GM12878 (cell line): Measurements from ENCODE around the gene APELA. TPM values are rescaled to one million over a fixed set of nuclear protein-coding genes. Genes with fewer than 3 reads are reported as not detected.

ENCODE experiments used
- ATAC-seq: fragments of 200-7000 bp; cut with Tn5 transposase; 3 replicates; pipeline ENCODE4 v1.9.1; 2020; ENCODE audit warnings: mild to moderate bottlenecking, moderate library complexity
- BruUV-seq: library from RNA; stranded (reverse); fragments of 400-500 nt; replicated peaks from 2 replicates; lab custom pipeline; 2021; lab: Mats Ljungman, UMichigan
- CTCF ChIA-PET: fragments of 300-600 bp; sonication (Branson Sonifier 250); formaldehyde crosslinking; extraction: SDS; loops from one replicate; lab custom pipeline; 2021; ENCODE audit warnings: inconsistent platforms; lab: Yijun Ruan, JAX
- POLR2A ChIA-PET: fragments of 350-600 bp; formaldehyde crosslinking; extraction: SDS; loops from one replicate; lab custom pipeline; 2021; ENCODE audit warnings: inconsistent platforms; lab: Charles Lee
- RAD21 ChIA-PET: fragments of 300-600 bp; sonication (Branson Sonifier 250); formaldehyde crosslinking; loops from one replicate; lab custom pipeline; 2023; ENCODE audit warnings: antibody characterized with exemption; ENCODE audit not compliant: unreplicated experiment; lab: Charles Lee
- SMC1A ChIA-PET: fragments of 300-600 bp; sonication (Branson Sonifier 250); formaldehyde crosslinking; loops from one replicate; lab custom pipeline; 2023; ENCODE audit not compliant: unreplicated experiment, uncharacterized antibody; lab: Charles Lee
- DNase-seq: peaks from one replicate; pipeline ENCODE4 v3.0.0-alpha.2; 2011; ENCODE audit warnings: low read depth, low spot score
- FAIRE-seq: peaks from 3 replicates; lab custom pipeline; 2011; peaks lifted over from hg19 to GRCh38; lab: Jason Lieb, UNC
- H2AFZ ChIP-seq: 2 replicates; pipeline ENCODE4 v1.6.0; 2011; ENCODE audit warnings: low read depth, low read length, control low read depth; ENCODE audit not compliant: control insufficient read depth
- H3K27ac ChIP-seq: 2 replicates; pipeline ENCODE4 v1.5.1; 2011; ENCODE audit warnings: control low read depth; ENCODE audit not compliant: control insufficient read depth, insufficient read depth
- H3K27me3 ChIP-seq, 2 experiments: replicated peaks in 1 of 2; 2 replicates each; pipeline versions ENCODE4 v1.6.0 to v1.6.1; 2011; ENCODE audit warnings: low read length in 1 of 2; ENCODE audit not compliant: control insufficient read depth in 2 of 2, insufficient read depth in 2 of 2
- H3K36me3 ChIP-seq, 2 experiments: 2 replicates each; pipeline ENCODE4 v1.5.1; 2011; ENCODE audit warnings: low read length in 1 of 2; ENCODE audit not compliant: control insufficient read depth in 2 of 2, insufficient read depth in 2 of 2
- H3K4me1 ChIP-seq: 2 replicates; pipeline ENCODE4 v1.6.1; 2011; ENCODE audit warnings: mild to moderate bottlenecking, low read length, moderate library complexity, mixed read lengths; ENCODE audit not compliant: control insufficient read depth, insufficient read depth
- H3K4me2 ChIP-seq: 2 replicates; pipeline ENCODE4 v1.6.0; 2011; ENCODE audit warnings: control low read depth; ENCODE audit not compliant: control insufficient read depth, insufficient read depth
- H3K4me3 ChIP-seq: fragments of 200-600 bp; sonication (generic); 2 replicates; pipeline ENCODE4 v1.5.1; 2016
- H3K79me2 ChIP-seq: 2 replicates; pipeline ENCODE4 v1.6.0; 2011; ENCODE audit warnings: low read length; ENCODE audit not compliant: control insufficient read depth, insufficient read depth
- H3K9ac ChIP-seq: 2 replicates; pipeline ENCODE4 v1.8.0; 2011; ENCODE audit warnings: low read length, control low read depth, mixed read lengths; ENCODE audit not compliant: control insufficient read depth, insufficient read depth
- H3K9me3 ChIP-seq: replicated peaks from 3 replicates; pipeline ENCODE4 v1.5.1; 2011; ENCODE audit warnings: mild to moderate bottlenecking, low read length; ENCODE audit not compliant: control insufficient read depth, insufficient read depth
- H4K20me1 ChIP-seq: 2 replicates; pipeline ENCODE4 v1.6.0; 2011; ENCODE audit not compliant: control insufficient read depth, insufficient read depth
- ASH2L ChIP-seq: fragments of 300-600, 200-600 bp; sonication (generic); IDR thresholded peaks from 2 replicates; pipeline ENCODE4 v1.6.1; 2017; ENCODE audit warnings: low read depth, mild to moderate bottlenecking, borderline replicate concordance
- CHD2 ChIP-seq: IDR thresholded peaks from 2 replicates; pipeline ENCODE4 v1.6.1; 2011; ENCODE audit warnings: low read depth, low read length, improper control_type of control experiment, borderline replicate concordance
- DPF2 ChIP-seq: fragments of 450-650 bp; IDR thresholded peaks from 2 replicates; pipeline ENCODE4 v1.6.1; 2017; ENCODE audit warnings: mild to moderate bottlenecking
- EP300 ChIP-seq, 2 experiments: fragments of 150-350 bp in 1 of 2; IDR thresholded peaks; 2 replicates each; pipeline ENCODE4 v1.6.1; 2011 to 2012; ENCODE audit warnings: low read depth in 2 of 2, low read length in 2 of 2, borderline replicate concordance in 1 of 2, improper control_type of control experiment in 1 of 2, inconsistent platforms in 1 of 2; ENCODE audit not compliant: control insufficient read depth in 1 of 2
- ESRRA ChIP-seq: IDR thresholded peaks from 2 replicates; pipeline ENCODE4 v1.6.1; 2012; ENCODE audit warnings: mild to moderate bottlenecking, low read length, improper control_type of control experiment
- IRF4 ChIP-seq: IDR thresholded peaks from 2 replicates; pipeline ENCODE4 v1.6.1; 2011; ENCODE audit warnings: low read depth, low read length
- JUNB ChIP-seq: IDR thresholded peaks from 2 replicates; pipeline ENCODE4 v1.6.1; 2016; ENCODE audit warnings: antibody characterized with exemption, mild to moderate bottlenecking
- MEF2A ChIP-seq: IDR thresholded peaks from 2 replicates; pipeline ENCODE4 v1.6.1; 2011; ENCODE audit warnings: low read depth, mild to moderate bottlenecking, low read length, moderate library complexity; ENCODE audit not compliant: insufficient read depth
- MTA2 ChIP-seq: fragments of 450-650 bp; IDR thresholded peaks from 2 replicates; pipeline ENCODE4 v1.6.1; 2016; ENCODE audit warnings: low read depth, mild to moderate bottlenecking, moderate library complexity
- NFIC ChIP-seq: IDR thresholded peaks from 2 replicates; pipeline ENCODE4 v1.6.1; 2012; ENCODE audit warnings: low read depth, mild to moderate bottlenecking, inconsistent platforms, low read length, moderate library complexity
- ZNF24 ChIP-seq: fragments of 450-650 bp; IDR thresholded peaks from 2 replicates; pipeline ENCODE4 v1.6.1; 2017; ENCODE audit warnings: antibody characterized with exemption, mild to moderate bottlenecking
- WGBS: methylation state at CpG from one replicate; pipeline ENCODE4 v1.1.6; 2016; ENCODE audit warnings: low lambda C conversion rate; ENCODE audit not compliant: insufficient replicate concordance, insufficient coverage; ENCODE audit errors: missing lambda C conversion rate; 5-methylcytosine and 5-hydroxymethylcytosine counted together
- in situ Hi-C: fragments of 300-500 bp; cut with MboI; formaldehyde crosslinking; loops from 9 replicates; pipeline ENCODE4 v1.14.3; 2018; ENCODE audit warnings: mixed read lengths
- intact Hi-C: fragments of 100-400 bp; cut with micrococcal nuclease; formaldehyde crosslinking; loops from one replicate; pipeline ENCODE4 v1.14.2; 2022; ENCODE audit not compliant: unreplicated experiment
- polyA plus RNA-seq, 11 experiments: library from polyadenylated mRNA; depleted of rRNA in 4 of 11; unstranded in 6 of 11; stranded (reverse) in 5 of 11; fragments of >200 nt; fragmentation: Nextera tagmentation in 4 of 11; fragmentation: Illumina TruSeq in 1 of 11; extraction: Ambion mirVana in 4 of 11; extraction: Trizol in 1 of 11; gene quantifications; 1 replicate in 1 of 11; 2 replicates in 10 of 11; pipeline versions ENCODE4 v1.2.1 to v1.2.3, GENCODE V29; 2011 to 2016; ENCODE audit warnings: inconsistent platforms in 2 of 11, missing spikeins in 2 of 11, low read depth in 1 of 11
- total RNA-seq, 4 experiments: library from RNA; depleted of rRNA in 3 of 4; stranded (reverse); fragments of >200 nt in 3 of 4; fragmentation: Illumina TruSeq in 1 of 4; extraction: Trizol in 1 of 4; gene quantifications; 2 replicates each; pipeline versions ENCODE4 v1.2.1 to v1.2.3, GENCODE V29; 2013 to 2021
- TF ChIP-seq, protein P1 (sequence below): fragments of 450-650 bp; IDR thresholded peaks from 2 replicates; pipeline ENCODE4 v1.6.1; 2017; ENCODE audit warnings: low read depth, mild to moderate bottlenecking, moderate library complexity
- TF ChIP-seq, protein P2 (sequence below): fragments of 150-350 bp; IDR thresholded peaks from 2 replicates; pipeline ENCODE4 v1.6.1; 2014; ENCODE audit warnings: mild to moderate bottlenecking, low read depth, low read length
- TF ChIP-seq, protein P3 (sequence below): fragments of 450-650 bp; conservative IDR thresholded peaks from 2 replicates; pipeline ENCODE4 v1.6.1; 2017; ENCODE audit warnings: mild to moderate bottlenecking, moderate library complexity
- TF ChIP-seq, protein P4 (sequence below): IDR thresholded peaks from 2 replicates; pipeline ENCODE4 v1.6.1; 2012; ENCODE audit warnings: low read depth, low read length, improper control_type of control experiment
- TF ChIP-seq, protein P5 (sequence below): fragments of 450-650 bp; IDR thresholded peaks from 2 replicates; pipeline ENCODE4 v1.6.1; 2014; ENCODE audit warnings: mild to moderate bottlenecking

The APELA gene
- total and polyA plus RNA-seq, 10 of the 15 experiments (the other 5 are each of a cell fraction or from before 2014, with no cell fraction given) = 0.79 to 6.9 (median 1.2) TPM

DNA sequence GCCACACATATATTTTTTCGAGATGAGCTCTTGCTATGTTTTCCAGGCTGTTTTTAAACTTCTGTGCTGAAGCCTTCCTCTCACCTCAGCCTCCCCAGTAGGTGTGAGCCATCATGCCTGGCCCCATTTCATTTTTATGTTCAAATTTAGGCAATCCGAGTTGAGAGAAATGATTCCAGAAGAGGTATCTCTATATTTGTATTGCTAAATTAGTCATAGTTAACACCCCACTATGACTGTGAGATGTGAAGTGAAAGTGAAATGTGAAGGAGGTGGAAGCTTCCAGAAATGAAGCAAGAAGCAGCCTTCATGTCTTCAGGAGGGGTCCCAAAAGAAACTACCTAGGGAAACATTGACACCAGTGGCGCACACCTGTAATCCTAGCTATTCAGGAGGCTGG, 17.7 kb downstream of the APELA start:
- DNase-seq = peak; percentile 48
- FAIRE-seq = no peak
- Histone ChIP-seq H3K4me2 (peak overlapping the region; percentile 6; the same call in 1 of the 2 replicates), H3K4me1 (peaks cover 24% of the 10 kb centered on the region), H3K79me2 (no peaks in the 10 kb centered on the region), H4K20me1 (no peaks in the 10 kb centered on the region), H3K27me3 (no peaks in the 10 kb centered on the region), H2AFZ (no peak overlapping the region; the same call in 1 of the 2 replicates), H3K9me3 (no peaks in the 10 kb centered on the region; the same call in 2 of the 3 replicates), H3K4me3 (no peak overlapping the region), H3K36me3 (no peaks in the 10 kb centered on the region), H3K27ac (no peak overlapping the region), H3K9ac (no peak overlapping the region)
- in situ Hi-C loops (no loop called here), intact Hi-C loops (loop anchor here (10.0 kb wide), 1 partner anchor 1400 kb away; the partner anchor contains the start of gene TMA16)
- peak; percentile 82 for ATAC-seq
- 23% methylated on average over 3 of the region's 3 CpGs for WGBS
- ChIA-PET SMC1A (interaction anchor here (0.8 to 2.0 kb wide), 7 partner anchors 9 to 164 kb away, joined by 3 to 6 read pairs (median 4); no protein-coding TSS in a partner anchor), CTCF (interaction anchor here (0.8 to 1.4 kb wide), 4 partner anchors 10 to 79 kb away, joined by 3 to 5 read pairs (median 4); no protein-coding TSS in a partner anchor), RAD21 (interaction anchor here (1.4 kb wide), 1 partner anchor 126 kb away, joined by 3 read pairs; no protein-coding TSS in a partner anchor), POLR2A (interaction anchor here (0.6 kb wide), 1 partner anchor 218 kb away, joined by 4 read pairs; the partner anchor contains the start of gene TMEM192)
- no TSS peak for BruUV-seq
- TF ChIP-seq IRF4 = peak; percentile 15; the same call in 1 of the 2 replicates
- TF ChIP-seq CHD2 = no peak
- no peak for TF ChIP-seq ASH2L
- TF ChIP-seq MEF2A = peak; percentile 65; the same call in 1 of the 2 replicates
- TF ChIP-seq, protein P1, sequence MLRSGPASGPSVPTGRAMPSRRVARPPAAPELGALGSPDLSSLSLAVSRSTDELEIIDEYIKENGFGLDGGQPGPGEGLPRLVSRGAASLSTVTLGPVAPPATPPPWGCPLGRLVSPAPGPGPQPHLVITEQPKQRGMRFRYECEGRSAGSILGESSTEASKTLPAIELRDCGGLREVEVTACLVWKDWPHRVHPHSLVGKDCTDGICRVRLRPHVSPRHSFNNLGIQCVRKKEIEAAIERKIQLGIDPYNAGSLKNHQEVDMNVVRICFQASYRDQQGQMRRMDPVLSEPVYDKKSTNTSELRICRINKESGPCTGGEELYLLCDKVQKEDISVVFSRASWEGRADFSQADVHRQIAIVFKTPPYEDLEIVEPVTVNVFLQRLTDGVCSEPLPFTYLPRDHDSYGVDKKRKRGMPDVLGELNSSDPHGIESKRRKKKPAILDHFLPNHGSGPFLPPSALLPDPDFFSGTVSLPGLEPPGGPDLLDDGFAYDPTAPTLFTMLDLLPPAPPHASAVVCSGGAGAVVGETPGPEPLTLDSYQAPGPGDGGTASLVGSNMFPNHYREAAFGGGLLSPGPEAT = peak; percentile 25; the same call in 1 of the 2 replicates
- TF ChIP-seq, protein P2, sequence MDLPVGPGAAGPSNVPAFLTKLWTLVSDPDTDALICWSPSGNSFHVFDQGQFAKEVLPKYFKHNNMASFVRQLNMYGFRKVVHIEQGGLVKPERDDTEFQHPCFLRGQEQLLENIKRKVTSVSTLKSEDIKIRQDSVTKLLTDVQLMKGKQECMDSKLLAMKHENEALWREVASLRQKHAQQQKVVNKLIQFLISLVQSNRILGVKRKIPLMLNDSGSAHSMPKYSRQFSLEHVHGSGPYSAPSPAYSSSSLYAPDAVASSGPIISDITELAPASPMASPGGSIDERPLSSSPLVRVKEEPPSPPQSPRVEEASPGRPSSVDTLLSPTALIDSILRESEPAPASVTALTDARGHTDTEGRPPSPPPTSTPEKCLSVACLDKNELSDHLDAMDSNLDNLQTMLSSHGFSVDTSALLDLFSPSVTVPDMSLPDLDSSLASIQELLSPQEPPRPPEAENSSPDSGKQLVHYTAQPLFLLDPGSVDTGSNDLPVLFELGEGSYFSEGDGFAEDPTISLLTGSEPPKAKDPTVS = peak; percentile 85; the same call in 1 of the 2 replicates
- peak; percentile 62 for TF ChIP-seq JUNB
- TF ChIP-seq, protein P3, sequence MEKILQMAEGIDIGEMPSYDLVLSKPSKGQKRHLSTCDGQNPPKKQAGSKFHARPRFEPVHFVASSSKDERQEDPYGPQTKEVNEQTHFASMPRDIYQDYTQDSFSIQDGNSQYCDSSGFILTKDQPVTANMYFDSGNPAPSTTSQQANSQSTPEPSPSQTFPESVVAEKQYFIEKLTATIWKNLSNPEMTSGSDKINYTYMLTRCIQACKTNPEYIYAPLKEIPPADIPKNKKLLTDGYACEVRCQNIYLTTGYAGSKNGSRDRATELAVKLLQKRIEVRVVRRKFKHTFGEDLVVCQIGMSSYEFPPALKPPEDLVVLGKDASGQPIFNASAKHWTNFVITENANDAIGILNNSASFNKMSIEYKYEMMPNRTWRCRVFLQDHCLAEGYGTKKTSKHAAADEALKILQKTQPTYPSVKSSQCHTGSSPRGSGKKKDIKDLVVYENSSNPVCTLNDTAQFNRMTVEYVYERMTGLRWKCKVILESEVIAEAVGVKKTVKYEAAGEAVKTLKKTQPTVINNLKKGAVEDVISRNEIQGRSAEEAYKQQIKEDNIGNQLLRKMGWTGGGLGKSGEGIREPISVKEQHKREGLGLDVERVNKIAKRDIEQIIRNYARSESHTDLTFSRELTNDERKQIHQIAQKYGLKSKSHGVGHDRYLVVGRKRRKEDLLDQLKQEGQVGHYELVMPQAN = no peak
- TF ChIP-seq, protein P4, sequence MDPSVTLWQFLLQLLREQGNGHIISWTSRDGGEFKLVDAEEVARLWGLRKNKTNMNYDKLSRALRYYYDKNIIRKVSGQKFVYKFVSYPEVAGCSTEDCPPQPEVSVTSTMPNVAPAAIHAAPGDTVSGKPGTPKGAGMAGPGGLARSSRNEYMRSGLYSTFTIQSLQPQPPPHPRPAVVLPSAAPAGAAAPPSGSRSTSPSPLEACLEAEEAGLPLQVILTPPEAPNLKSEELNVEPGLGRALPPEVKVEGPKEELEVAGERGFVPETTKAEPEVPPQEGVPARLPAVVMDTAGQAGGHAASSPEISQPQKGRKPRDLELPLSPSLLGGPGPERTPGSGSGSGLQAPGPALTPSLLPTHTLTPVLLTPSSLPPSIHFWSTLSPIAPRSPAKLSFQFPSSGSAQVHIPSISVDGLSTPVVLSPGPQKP = no peak
- 0 out of 4 replicates have a peak, but pooled peaks of 1 of the 2 experiments have one; percentile 38 for TF ChIP-seq EP300 (IDR thresholded peaks at IDR 0.05; ENCODE audit: borderline replicate concordance in 1 of 2, control insufficient read depth in 1 of 2, low read depth in 2 of 2, low read length in 2 of 2)
- 0 out of 2 replicates have a peak, but pooled peaks have one; percentile 17 for TF ChIP-seq ZNF24
- TF ChIP-seq DPF2 = peak; percentile 47
- TF ChIP-seq ESRRA = no peak
- TF ChIP-seq MTA2 = peak; percentile 60
- TF ChIP-seq, protein P5, sequence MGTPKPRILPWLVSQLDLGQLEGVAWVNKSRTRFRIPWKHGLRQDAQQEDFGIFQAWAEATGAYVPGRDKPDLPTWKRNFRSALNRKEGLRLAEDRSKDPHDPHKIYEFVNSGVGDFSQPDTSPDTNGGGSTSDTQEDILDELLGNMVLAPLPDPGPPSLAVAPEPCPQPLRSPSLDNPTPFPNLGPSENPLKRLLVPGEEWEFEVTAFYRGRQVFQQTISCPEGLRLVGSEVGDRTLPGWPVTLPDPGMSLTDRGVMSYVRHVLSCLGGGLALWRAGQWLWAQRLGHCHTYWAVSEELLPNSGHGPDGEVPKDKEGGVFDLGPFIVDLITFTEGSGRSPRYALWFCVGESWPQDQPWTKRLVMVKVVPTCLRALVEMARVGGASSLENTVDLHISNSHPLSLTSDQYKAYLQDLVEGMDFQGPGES = no peak
- 0 out of 2 replicates have a peak, but pooled peaks have one; percentile 29 for TF ChIP-seq NFIC
